PFSK-1 (cell line): ENCODE measurements around the gene IFT25.

Experiments
- FOXP2 ChIP-seq: optimal IDR thresholded peaks from 2 replicates; pipeline ENCODE3; 2011; ENCODE audit warnings: borderline replicate concordance, control low read depth, inconsistent platforms; ENCODE audit not compliant: insufficient read depth; ENCODE audit errors: extremely low read length, extremely low read depth
- POLR2AphosphoS5 ChIP-seq: IDR thresholded peaks from 2 replicates; pipeline ENCODE4 v1.6.1; 2012; ENCODE audit warnings: low read depth, mild to moderate bottlenecking, control low read depth, low read length, moderate library complexity
- SIN3A ChIP-seq: IDR thresholded peaks from 2 replicates; pipeline ENCODE4 v1.6.1; 2012; ENCODE audit warnings: mild to moderate bottlenecking, low read length, moderate library complexity, borderline replicate concordance; ENCODE audit not compliant: insufficient read depth
- TAF1 ChIP-seq: IDR thresholded peaks from 2 replicates; pipeline ENCODE4 v1.6.1; 2012; ENCODE audit warnings: low read length, control low read depth, borderline replicate concordance; ENCODE audit not compliant: insufficient read depth
- TF ChIP-seq, protein P1 (sequence below), 2 experiments: IDR thresholded peaks; 2 replicates each; pipeline versions ENCODE4 v1.6.1 to v1.8.0; 2011 to 2012; ENCODE audit warnings: low read depth in 2 of 2, low read length in 2 of 2, control low read depth in 1 of 2, inconsistent platforms in 1 of 2, mild to moderate bottlenecking in 1 of 2, moderate library complexity in 1 of 2; ENCODE audit not compliant: insufficient read depth in 1 of 2

IFT25 gene

DNA sequence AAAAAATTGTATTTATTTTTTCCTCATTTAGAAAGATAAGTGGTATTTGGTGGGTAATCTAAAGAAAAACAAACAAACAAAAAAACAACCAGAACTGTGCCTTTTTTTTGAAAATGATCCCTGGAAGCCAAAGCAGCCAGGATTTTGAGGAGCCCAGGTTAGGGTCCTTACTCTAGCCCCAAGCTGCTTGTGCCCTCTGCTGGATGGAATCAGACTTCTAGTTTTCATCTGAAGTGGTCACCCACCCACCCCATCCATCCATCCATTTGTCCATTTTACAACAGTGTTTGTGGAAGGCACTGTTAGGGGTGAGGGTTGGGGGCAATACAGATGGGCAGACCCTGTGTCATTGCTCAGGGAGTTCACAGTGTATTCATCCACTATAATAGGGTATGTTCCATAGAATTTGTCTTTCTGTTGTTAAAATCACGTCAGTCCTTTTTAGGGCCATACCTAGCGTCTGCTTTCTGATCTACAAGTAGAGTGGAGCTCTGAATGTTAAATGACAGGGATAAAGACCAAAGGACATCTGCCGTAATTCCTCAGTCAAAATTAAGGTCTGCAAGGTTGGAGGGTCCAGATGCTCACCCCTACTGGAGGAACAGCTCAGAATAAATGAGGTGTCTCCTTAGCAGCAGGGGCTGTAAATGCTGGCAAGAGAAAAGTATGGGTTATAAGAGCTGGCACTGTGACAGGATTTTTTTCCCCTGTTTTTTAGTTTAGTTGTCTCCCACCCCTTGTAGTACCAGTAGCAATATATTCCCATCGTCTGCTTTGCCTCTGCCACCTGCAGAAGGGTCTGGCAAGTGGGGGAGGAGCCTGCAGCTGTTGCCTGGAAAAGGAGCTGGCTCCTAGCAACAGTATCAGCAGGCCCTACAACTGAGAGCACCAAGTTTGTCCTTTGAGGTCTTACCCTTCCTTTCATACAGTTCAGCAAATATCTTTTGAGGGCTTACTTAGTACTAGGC, 3.8 kb upstream of the IFT25 start:
- TF ChIP-seq, protein P1, sequence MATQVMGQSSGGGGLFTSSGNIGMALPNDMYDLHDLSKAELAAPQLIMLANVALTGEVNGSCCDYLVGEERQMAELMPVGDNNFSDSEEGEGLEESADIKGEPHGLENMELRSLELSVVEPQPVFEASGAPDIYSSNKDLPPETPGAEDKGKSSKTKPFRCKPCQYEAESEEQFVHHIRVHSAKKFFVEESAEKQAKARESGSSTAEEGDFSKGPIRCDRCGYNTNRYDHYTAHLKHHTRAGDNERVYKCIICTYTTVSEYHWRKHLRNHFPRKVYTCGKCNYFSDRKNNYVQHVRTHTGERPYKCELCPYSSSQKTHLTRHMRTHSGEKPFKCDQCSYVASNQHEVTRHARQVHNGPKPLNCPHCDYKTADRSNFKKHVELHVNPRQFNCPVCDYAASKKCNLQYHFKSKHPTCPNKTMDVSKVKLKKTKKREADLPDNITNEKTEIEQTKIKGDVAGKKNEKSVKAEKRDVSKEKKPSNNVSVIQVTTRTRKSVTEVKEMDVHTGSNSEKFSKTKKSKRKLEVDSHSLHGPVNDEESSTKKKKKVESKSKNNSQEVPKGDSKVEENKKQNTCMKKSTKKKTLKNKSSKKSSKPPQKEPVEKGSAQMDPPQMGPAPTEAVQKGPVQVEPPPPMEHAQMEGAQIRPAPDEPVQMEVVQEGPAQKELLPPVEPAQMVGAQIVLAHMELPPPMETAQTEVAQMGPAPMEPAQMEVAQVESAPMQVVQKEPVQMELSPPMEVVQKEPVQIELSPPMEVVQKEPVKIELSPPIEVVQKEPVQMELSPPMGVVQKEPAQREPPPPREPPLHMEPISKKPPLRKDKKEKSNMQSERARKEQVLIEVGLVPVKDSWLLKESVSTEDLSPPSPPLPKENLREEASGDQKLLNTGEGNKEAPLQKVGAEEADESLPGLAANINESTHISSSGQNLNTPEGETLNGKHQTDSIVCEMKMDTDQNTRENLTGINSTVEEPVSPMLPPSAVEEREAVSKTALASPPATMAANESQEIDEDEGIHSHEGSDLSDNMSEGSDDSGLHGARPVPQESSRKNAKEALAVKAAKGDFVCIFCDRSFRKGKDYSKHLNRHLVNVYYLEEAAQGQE (IDR thresholded peaks at IDR 0.05; ENCODE audit: insufficient read depth in 1 of 2, low read depth in 2 of 2, low read length in 2 of 2), result no peak
- TF ChIP-seq SIN3A (no peak), FOXP2 (no peak), POLR2AphosphoS5 (no peak), TAF1 (no peak)

DNA sequence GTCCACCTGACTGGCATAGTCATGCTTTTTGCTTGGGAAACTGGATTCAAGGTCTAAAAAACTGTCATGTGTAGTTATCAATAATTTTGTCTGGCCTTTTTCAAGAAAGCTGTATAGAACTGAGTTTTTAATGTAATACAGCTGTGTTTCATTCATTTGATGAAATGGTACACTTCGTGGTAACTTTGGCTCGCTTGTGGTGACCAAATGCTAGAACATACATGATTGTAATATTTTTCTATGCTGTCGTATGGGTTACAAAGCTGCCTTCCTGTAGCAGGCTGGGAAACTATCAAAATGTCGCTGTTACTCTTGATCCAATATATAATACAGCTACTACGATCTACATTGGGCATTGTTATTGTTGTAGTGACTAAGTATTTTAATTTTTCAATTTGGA, 2.8 kb upstream of the IFT25 start:
- TF ChIP-seq, protein P1 (IDR thresholded peaks at IDR 0.05; ENCODE audit: insufficient read depth in 1 of 2, low read depth in 2 of 2, low read length in 2 of 2), result no peak
- TF ChIP-seq TAF1, result no peak
- TF ChIP-seq POLR2AphosphoS5, result no peak
- TF ChIP-seq FOXP2, result no peak
- no peak for TF ChIP-seq SIN3A

DNA sequence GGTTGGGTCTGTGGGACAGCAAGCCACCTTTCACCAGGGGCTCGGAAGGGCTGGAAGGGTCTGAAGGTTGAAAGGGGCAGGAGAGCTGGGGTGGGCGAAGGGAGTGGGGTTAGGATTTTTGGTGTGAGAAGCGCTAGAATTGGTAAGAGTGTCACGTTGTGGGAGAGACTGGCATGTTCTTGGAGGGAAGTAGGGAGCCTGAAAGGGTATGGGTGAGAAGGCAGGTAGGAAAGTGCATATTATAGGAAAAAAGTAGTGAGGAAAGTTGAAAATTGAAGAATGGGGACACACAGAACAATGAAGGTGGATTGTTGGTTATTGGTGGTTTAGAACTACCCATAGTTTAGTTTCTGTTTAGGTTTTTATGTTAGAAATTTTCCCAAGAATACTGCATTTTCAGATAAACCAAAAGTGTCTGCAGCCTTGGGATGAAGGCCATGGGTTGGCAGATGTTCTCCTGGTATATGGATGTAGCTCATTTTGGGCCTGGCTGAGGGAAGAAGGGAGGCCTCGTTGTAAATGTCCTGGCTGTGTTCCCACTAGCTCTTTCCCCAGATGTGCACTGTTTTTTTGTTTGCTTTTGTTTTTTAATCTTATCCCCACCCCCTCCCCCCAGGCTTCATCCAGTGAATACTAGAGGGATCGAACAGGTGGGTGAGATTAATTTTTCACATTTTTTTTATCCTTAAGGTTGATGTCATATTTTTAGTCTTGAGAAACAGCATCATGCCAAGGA, 1.8 kb upstream of the IFT25 start:
- TF ChIP-seq POLR2AphosphoS5, result no peak
- TF ChIP-seq, protein P1 (IDR thresholded peaks at IDR 0.05; ENCODE audit: insufficient read depth in 1 of 2, low read depth in 2 of 2, low read length in 2 of 2), result no peak

DNA sequence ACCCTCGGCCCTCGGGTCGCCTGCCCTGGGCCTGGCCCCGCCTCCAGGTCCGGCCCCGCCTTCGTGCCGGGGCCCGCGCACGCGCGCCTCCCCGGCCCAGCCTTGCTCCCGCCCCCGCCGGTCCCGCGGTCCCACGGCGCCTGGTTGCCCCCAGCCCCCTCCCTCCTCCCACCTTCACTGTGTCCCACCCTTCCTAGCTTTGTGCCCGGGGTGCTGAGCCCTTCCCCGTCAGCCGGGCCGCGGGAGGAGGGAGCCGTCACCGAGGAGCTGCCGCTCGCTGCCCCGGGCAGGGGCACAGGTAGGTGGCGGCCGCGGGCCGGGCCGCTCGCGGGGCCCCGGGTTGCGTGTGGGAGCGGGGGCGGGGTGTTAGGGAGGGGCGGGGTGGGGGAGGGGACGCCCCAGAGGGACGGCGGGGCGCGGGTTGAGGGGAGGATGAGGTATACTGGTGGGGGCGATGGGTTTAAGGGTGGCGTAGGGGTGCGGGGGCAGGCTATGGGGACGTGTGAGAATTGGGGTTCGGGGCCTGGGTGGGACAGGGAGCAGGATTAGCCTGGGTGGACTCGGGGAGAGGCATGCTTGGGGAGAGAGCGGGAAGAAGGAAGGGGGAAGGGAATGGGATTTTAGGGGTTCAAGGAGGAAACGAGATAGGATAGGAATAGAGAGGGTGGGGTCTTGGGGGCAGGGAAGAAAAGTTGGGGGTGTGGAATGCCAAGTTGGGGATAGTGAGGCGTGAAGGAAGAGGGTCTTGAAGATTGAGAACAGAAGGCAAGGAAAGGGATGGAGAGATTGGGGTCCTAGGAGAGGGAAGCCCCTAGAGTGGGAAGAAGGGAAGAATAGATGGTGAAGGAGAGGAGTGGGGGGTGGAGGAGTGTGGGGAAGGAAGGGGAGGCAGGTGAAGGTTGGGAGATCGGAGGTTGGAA, 1.0 kb upstream of the IFT25 start, which contains the start of gene LRRC42:
LRRC42 (plus strand) TSS at position 99 of the 920 bp plus-strand sequence. CDS start 5,650 bp downstream, outside the sequence.
- TF ChIP-seq TAF1, result 0 out of 2 replicates have a peak, but pooled peaks have one; percentile 31
- TF ChIP-seq POLR2AphosphoS5, result no peak
- TF ChIP-seq, protein P1 (IDR thresholded peaks at IDR 0.05; ENCODE audit: insufficient read depth in 1 of 2, low read depth in 2 of 2, low read length in 2 of 2), result no peak
- TF ChIP-seq SIN3A, result no peak; the same call in 1 of the 2 replicates
- no peak for TF ChIP-seq FOXP2
